Stimulated activated CD4-positive, alpha-beta T cell treated with anti-CD3 and anti-CD28 coated beads, Interleukin-4, amount 100 ng/mL, for 4 hours (primary cell): ENCODE measurements around the gene RHOXF1.
"Not testable (repeated sequence)": the region's sequence is repeated elsewhere in the genome, so short reads cannot be mapped to it uniquely, and the experiment has no call there.

Source experiments
- DNase-seq, 2 experiments: peaks; one replicate each; pipeline ENCODE4 v3.0.0-alpha.2; 2020

Gene RHOXF1

DNA sequence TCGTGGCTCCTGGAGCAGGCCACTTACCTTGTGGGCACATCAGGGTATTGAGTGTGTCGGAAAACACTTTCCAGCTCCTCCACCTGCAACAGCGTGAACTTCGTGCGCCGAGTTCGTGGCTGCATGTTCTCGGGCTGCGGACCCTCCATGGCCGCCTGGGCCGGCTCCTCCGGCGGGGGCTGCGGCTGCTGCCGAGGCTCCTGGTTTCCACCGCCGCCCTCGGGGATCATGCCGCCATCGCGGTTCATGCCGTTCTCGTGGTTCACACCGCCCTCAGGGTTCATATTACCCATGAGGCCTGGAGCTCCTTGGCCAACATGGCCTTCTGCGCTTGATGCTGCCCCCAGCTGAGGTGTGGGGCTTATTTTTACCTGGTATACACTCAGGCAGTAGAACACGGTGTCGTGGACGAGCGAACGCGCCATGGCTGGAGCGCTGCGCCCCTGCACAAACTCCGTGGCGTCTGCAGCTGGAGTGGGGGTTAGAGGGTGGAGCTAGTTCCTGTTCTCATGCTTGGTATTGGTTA, at the start of gene RHOXF1:
Gene RHOXF1, minus strand, starts transcription at position 476 of the 526 bp plus-strand sequence. Its CDS starts 51 bp downstream, at position 425.
- DNase-seq = no peak

DNA sequence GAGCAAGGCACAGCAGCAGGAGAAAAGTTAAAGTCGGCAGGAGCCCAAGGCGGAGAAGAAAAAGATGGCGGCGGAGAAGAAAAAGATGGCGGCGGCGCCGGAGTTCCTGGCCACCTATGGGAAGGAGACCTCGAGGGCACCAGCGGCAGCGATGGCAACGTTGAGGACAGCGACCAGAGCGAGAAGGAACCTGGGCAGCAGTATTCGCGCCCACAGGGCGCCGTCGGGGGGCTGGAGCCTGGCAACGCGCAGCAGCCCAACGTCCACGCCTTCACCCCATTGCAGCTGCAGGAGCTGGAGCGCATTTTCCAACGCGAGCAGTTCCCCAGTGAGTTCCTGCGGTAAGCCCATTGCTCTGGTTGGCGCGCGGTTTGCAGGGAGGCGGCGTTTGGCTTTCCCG, 43.4 kb upstream of the RHOXF1 start:
- DNase-seq = not testable (repeated sequence)

DNA sequence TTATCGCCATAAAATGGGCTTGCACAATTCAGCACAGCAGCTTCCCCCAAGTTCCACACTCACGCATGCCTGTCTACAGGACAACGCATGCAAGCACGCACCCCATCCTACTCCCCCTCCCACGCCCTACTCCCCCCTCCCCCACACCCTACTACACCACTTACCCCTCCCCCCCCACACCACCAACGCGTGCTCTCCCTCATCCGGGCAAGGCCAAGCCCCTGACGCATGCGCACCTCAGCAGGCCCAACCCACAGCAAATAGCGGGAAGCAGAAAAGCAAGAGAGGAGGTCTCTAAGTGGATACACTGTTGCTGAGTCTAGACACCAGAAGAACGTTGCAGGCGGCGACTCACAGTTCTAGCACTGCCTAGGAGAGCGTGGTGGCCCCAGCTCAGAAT, 42.6 kb upstream of the RHOXF1 start, which contains the start of gene RHOXF2:
Gene RHOXF2, plus strand, starts transcription at position 301 of the 400 bp plus-strand sequence. CDS start 138 bp downstream, outside the sequence.
- DNase-seq = not testable (repeated sequence)

- not testable (repeated sequence) for DNase-seq
Observed at GRCh38 chrX:120150109-120150744, 34.5 kb upstream of the RHOXF1 start.

- no peak for DNase-seq
Observed at GRCh38 chrX:120147537-120147936, 31.8 kb upstream of the RHOXF1 start.

DNA sequence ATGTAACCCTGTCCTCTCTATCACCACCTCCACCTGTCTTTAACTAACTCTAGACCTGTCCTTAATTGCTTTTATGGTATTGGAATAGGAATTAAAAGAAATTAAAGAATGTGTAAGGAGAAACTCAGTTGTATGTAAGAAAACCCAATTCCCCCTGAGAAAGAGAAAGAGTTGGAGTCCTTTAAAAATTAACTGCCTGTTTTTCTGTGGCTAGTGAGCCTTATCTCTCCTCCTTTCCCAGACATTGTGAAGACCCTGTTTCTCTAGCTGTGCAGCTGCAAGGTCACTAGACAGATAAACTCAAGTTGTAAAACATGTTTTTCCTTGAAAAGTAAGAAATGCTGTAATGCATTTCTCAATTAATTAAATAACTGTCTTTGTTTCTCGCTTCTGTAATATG, 30.6 kb upstream of the RHOXF1 start:
- DNase-seq = not testable (repeated sequence)

DNA sequence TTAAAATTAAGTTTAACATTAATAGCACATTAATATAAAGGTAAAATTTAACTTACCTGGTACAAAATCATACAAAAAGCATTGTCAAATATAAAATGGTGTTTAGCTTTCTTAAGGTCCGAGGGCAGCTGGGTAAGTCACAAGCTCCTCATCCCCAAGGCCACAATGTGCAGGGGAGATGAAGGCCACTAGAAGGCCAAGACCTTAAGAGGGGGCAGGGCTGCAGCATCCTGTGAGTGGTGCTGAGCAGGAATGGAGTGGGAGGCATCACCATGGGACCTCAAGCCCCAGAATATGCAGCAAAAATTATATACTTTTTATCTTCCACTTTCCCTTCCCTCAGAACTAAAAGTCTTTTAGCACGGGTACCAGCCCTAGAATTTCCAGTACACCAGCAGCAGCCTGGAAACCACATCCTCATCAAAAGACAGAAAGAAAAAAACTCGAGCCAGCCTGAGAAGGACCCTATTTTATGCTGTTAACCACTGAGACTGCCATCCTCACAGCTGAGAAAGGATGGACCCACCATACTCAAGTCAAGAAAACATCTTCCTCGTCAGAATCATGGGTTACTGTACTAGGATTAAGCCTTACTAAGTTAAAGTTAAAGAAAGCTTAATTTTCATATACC, 29.7 kb upstream of the RHOXF1 start:
- no peak for DNase-seq

GRCh38 chrX:120144178-120144844, 28.6 kb upstream of the RHOXF1 start:
- DNase-seq = no peak

- DNase-seq = no peak
Observed at GRCh38 chrX:120140293-120140981, 24.7 kb upstream of the RHOXF1 start.

- no peak for DNase-seq
Observed at GRCh38 chrX:120137439-120137838, 21.7 kb upstream of the RHOXF1 start.

DNA sequence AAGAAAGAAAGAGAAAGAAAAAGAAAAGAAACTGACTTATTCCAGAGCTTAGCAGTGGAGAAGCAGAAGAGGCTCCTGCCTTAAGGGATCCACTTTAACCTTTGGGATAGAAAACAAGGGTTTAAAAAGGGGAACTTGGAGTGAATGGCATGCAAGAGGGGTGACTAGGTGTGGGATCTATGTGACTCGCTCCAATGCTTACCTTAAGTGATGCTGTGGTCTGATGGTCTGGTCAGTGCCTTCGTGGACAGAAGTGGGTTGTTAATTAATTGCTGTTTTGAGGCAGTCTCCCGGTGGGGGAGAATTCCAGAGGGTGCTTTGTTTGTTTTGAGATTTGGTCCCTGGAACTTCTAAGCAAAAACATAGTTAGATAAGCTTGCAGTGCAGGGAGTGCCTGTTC, 21.1 kb upstream of the RHOXF1 start:
- no peak for DNase-seq

DNA sequence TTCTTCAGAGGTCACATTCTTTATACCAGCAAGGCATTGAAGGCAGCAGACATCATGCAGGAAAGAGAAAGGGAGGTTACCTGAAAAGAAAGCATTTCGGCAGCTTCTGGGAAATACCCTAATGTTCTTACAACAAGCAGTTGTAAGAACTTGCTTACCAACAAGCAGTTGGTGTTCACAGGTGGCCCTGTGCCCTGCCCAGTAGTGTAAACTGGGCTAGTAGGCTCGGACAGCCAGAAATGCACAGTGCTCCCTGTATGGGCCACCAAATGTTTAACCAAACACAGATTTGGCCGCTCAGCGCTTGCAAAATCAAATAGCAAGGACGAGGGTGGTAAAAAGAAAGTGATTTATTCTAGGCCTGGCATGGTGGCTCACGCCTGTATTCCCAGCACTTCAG, 20.4 kb upstream of the RHOXF1 start:
- no peak for DNase-seq

- DNase-seq = not testable (repeated sequence)
Observed at GRCh38 chrX:120128306-120128846, 12.7 kb upstream of the RHOXF1 start.

DNA sequence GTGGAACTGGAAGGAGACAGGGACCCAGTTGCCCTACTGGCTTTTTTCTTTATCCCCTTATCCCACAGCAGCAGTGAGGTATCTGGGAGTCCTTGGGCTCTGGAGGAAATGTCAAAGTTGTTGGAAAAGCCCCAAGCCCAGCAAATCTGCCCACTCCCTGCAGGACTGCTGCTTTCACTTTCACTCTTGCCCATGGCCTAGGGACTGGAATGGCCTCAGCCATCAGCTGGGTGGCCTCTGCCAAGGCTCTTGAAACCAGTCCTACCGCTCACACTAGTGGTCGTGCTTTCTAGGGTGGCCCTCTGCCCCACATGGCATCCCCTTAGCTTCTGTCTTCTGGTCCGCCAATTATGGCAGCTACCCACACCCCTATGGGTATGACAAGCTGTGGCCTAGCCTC, 9.7 kb upstream of the RHOXF1 start:
- no peak for DNase-seq

DNA sequence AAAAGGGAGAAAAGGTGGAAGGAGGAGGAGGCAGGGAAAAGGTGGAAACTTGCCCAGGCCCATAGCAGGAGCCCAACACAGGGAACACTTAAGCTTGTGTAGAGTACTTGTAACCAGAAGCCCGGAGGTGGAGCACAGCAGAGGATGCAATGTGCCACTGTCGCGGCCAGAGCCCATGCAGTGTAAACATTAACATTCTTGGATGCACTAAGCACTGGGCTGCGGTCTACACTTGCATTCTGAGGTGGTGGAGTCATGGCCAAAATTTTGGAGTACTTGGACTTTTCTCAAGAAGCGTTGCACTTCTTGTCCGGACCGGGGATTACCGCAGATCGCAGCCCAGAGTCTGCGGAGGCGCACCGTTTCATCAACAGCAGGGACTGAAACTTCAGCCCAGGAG, 4.5 kb upstream of the RHOXF1 start:
- no peak for DNase-seq

DNA sequence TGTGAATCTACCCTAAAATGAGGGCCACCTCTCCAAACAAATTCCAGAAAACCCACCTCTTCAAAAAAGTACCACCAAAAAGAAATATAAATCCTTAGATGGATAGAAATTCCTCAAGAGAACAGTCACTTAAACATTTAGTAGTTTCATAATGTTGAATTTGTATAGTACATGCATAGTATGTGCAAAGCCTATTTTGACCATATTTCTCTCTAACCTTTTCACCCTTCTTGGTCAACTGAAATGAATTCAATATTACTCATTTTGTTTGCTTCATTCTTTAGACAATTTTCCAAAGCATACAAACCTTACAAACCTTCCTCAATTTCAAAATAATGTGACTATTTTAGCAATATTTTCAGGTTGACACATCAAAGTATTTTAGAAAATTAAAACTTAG, 4.1 kb downstream of the RHOXF1 start:
- no peak for DNase-seq

DNA sequence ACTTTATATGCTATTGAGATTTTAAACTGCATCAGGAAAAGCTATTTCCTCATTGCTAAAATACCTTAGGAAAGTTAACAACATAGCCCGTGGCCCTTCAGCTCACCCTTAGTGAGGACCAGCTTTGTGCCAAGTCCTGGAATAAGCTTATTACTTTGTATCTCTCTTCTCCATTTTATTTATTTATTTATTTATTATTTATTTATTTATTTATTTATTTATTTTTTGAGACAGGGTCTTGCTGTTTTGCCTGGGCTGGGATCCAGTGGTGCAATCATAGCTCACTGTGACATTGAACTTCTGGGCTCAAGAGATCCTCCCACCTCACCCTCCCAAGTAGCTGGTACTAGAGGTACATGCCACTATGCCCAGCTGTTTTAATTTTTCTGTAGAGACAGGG, 6.3 kb downstream of the RHOXF1 start:
- DNase-seq = no peak

GRCh38 chrX:120104707-120105106, 11.0 kb downstream of the RHOXF1 start:
- DNase-seq = not testable (repeated sequence)

DNA sequence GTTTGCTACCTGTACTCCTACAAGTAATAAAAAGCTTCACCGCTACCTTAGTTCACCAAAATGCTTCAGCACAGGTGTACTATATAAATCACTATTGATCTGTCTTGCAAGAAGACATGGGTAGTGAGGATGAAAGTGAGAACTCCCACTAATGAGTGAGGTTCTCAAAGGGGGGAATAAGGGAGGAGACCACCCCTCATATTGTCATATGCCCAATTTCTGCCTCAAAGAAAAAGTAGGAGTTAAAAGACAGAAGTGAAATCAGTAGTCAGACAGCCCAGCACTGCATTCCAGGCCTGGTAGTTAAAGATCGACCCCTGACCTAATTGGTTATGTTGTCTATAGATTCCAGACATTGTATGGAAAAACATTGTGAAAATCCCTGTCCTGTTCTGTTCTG, 14.7 kb downstream of the RHOXF1 start:
- DNase-seq = not testable (repeated sequence)

DNA sequence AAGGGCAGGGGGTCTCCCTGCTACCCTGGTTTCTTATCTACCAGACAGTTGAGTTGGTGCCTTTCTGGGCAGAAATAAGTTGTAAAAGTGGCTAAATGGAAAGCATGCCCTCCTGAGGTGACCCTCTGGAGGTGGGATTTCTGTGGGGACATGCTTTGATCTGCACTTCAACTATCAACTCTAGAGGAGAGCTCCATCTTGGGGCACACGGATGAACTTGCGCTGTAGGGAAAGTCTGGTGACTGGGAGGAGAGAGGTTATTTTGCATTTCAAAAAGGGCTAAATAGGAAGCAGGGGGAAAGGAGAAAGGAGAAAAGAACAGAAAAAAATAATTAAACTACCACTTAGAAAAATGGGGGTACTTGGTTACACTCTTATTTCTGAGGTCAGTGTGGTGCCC, 25.5 kb downstream of the RHOXF1 start:
- DNase-seq = no peak

DNA sequence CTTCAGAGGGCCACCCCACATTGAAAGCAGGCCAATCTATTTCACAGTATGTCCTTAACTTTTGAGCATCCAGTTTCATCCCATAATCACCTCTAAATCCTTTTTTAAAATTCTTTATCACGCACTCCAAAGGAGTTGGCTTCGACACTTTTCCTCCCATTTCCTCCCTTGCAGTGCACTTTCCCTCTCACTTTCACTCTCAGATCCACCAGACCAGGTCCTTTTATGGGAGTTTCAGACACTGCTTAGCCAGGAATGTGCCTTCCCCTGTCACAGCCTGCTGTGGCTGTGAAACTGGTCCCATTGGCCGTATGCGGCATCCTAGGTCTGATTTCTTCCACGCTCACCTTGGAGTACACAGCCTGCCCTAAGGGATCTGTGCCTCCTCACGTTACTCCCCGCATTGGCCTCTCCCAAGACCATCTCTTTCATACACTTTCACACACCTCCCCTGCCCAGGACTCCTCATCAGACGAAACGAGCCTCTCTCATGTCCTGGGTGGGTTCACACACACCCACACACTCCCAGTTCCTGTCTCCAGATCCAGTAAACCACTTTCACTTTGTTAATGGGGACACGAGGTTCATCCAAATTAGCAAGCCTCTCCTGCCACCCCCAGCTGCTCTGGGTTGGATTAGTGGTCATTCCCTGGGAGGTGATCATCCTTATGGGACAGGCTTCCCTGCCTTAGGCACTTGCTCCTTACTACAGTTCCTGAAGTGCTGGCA, 28.3 kb downstream of the RHOXF1 start:
- no peak for DNase-seq

DNA sequence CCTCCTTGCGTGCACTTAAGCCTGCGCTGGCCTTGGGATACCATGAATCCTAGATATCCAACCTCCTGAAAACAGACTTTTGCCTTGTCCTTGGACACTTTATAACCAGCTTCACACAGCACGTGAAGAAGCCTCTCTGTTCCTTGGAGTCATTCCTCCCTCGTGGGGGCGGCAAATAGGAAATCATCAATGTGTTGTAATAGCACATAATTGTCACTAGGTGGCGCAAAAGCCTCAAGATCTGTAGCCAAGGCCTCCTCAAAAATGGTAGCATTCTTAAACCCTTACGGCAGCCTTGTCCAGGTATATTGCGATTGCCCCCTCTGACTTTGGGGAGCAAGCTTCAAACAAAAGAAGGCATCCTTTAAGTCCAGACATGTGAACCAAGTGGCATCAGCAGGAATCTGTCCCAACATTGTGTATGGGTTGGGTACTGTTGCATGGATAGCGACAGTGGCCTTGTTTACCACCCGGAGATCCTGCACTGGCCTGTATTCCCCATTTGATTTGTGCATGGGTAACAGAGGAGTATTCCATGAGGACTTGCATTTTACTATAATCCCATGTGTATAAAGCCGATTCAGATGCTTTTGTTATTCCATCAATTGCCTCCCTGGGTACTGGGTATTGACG, 30.0 kb downstream of the RHOXF1 start:
- not testable (repeated sequence) for DNase-seq
